GM10248 (cell line): Measurements from ENCODE around the gene RNF125.

Experiments used
- CTCF ChIA-PET: fragments of 300-600 bp; sonication (Branson Sonifier 250); formaldehyde crosslinking; extraction: SDS; loops from one replicate; lab custom pipeline; 2021; ENCODE audit warnings: antibody characterized with exemption; lab: Yijun Ruan, JAX
- POLR2A ChIA-PET: fragments of 350-650 bp; sonication (Branson Sonifier 250); formaldehyde crosslinking; extraction: SDS; loops from one replicate; lab custom pipeline; 2020; ENCODE audit warnings: antibody characterized with exemption; lab: Yijun Ruan, JAX
- DNase-seq: peaks from one replicate; pipeline ENCODE4 v3.0.0; 2012; ENCODE audit errors: extremely low spot score
- TF ChIP-seq, protein P1 (sequence below): IDR thresholded peaks from 2 replicates; pipeline ENCODE4 v1.5.1; 2012; ENCODE audit warnings: mild to moderate bottlenecking, low read depth; ENCODE audit errors: extremely low read depth, missing control alignments, control extremely low read depth

RNF125 gene

DNA sequence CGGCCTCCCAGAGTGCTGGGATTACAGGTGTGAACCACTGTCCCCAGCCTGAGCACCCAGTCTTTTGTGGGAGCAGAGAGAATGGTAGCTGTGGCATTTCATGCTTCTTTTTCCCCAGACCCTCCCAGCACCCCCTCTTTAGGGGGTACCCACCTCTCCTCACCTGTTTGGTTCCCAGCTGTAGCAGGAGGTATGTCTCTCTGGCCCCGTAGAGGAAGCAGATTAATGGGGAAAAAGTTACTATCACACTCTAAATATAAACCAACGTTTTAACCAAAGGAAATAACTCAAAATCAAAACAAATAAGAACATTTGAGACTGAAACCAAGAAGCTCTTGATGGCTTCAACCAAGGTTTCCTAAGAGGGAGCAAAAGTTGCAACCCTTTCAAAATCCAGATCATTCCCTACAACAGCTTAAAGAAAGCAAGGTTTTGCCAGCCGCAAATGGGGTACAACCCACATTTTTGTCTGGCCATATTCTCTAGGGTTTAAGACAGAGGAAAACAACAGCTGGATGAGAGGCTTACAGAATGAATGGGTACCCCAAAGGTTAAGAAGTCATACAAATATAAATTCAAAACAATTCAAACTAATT, 8.0 kb downstream of the RNF125 start:
- TF ChIP-seq, protein P1, sequence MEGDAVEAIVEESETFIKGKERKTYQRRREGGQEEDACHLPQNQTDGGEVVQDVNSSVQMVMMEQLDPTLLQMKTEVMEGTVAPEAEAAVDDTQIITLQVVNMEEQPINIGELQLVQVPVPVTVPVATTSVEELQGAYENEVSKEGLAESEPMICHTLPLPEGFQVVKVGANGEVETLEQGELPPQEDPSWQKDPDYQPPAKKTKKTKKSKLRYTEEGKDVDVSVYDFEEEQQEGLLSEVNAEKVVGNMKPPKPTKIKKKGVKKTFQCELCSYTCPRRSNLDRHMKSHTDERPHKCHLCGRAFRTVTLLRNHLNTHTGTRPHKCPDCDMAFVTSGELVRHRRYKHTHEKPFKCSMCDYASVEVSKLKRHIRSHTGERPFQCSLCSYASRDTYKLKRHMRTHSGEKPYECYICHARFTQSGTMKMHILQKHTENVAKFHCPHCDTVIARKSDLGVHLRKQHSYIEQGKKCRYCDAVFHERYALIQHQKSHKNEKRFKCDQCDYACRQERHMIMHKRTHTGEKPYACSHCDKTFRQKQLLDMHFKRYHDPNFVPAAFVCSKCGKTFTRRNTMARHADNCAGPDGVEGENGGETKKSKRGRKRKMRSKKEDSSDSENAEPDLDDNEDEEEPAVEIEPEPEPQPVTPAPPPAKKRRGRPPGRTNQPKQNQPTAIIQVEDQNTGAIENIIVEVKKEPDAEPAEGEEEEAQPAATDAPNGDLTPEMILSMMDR: no peak
- no peak for DNase-seq
- POLR2A ChIA-PET: no interaction called here
- CTCF ChIA-PET: interaction anchor here (1.4 kb wide), 3 partner anchors 10 to 179 kb away, joined by 3 read pairs; no protein-coding TSS in a partner anchor

DNA sequence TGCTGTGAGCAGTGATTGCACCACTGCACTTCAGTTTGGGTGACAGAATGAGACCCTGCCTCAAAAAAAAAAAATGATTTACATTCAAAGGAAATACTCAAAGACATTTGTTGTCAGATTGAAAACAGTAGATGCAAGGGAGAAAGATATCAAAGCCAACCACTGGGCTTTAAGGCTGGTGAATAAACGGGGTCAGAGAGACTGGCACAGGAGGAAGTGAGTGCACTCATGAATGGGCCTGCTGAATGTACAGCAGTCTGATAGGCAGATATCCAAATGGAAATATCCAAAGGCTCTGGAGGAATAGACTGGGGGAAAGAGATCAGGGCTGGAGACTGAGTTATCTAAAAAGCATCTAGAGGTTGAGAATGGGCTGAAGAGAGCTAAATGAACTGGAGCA, 10.9 kb downstream of the RNF125 start:
- POLR2A ChIA-PET: no interaction called here
- TF ChIP-seq, protein P1: no peak
- DNase-seq: no peak
- CTCF ChIA-PET: interaction anchor here (1.3 to 2.9 kb wide), 2 partner anchors 10 to 14 kb away, joined by 3 to 9 read pairs; no protein-coding TSS in a partner anchor

DNA sequence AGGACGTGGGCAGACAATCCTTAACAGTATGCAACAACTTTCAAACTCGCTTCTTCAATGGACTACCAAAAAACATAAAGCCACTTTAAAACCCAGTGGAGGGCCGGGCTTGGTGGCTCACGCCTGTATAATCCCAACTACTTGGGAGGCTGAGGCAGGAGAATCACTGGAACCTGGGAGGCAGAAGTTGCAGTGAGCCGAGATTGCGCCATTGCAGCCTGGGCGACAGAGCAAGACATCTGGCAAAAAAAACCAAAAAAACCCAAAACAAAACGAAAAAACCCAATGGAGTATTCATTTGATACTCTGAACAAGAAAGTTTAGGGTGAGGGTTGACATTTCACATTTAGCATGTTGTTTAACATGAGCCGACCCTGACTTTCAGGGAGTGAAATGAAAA, 14.0 kb downstream of the RNF125 start:
- ChIA-PET POLR2A (no interaction called here), CTCF (no interaction called here)
- TF ChIP-seq, protein P1: no peak
- no peak for DNase-seq

DNA sequence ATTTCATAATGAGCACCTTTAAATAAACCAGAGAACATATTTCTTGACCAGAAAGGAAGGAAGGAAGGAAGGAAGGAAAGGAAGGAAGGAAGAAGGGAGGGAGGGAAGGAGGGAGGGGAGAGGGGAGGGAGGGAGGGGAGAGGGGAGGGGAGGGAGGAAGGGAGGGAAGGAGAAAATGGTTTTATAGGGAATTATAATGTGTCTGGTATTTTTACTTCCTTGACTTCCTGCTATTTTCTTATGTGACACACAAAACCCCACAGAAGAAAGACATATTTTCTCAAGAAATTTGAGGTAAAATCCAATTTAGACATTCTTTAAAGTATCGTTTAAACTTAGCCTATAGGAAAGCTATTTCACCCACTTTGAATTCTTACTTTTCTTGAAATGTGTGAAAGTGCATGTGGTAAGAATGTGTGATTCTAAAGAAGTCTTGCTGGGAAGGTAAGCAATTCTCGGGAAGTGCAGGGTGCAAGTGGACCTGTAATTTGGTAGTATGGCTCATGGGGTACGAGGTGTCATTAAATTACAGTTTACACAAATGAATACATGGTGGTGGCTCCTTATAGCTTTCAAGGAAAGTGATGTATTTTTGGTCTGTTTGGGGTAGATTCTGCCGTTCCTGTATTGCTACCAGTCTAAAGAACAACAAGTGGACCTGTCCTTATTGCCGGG, 18.0 kb downstream of the RNF125 start:
- POLR2A ChIA-PET: no interaction called here
- TF ChIP-seq, protein P1: no peak

DNA sequence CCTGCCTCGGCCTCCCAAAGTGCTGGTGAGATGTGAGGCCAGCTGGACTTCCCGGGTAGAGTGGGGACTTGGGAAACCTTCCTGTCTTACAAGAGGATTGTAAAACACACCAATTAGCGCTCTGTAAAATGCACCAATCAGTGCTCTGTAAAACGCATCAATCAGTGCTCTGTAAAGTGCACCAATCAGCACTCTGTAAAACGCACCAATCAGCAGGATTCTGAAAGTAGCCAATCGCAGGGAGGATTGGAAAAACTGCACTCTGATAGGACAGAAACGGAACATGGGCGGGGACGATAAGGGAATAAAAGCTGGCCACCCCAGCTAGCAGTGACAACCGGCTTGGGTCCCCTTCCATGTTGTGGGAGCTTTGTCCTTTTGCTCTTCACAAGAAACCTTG, 19.0 kb downstream of the RNF125 start:
- POLR2A ChIA-PET: no interaction called here
- no peak for DNase-seq
- CTCF ChIA-PET: interaction anchor here (1.0 to 1.7 kb wide), 2 partner anchors 13 to 16 kb away, joined by 3 to 6 read pairs; no protein-coding TSS in a partner anchor
- TF ChIP-seq, protein P1: no peak

More for the DNA sequence above, 18.0 kb downstream of the RNF125 start:
- DNase-seq: no peak
- CTCF ChIA-PET: interaction anchor here (1.2 kb wide), 1 partner anchor 9 kb away, joined by 3 read pairs; no protein-coding TSS in a partner anchor

DNA sequence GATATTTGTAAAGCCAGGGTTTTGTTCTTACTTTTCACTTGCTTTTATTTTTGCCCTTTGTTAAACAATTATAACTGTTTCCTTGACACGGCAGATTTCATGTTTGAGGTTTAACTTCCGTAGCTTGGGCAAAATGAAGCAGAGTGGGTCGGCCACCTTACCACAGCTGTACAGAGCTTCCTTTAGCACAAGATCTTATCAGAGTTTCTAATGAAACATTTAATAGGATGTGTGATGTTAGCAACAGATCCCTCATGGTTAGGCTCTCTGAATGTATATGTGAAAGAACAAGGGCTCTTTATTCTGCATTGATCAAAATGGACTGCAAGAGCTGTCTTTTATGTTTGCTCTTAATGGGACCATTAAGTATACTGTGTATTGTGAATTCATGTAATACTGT, 22.3 kb downstream of the RNF125 start:
- ChIA-PET CTCF (interaction anchor here (0.8 kb wide), 1 partner anchor 9 kb away, joined by 5 read pairs; no protein-coding TSS in a partner anchor), POLR2A (no interaction called here)
- DNase-seq: no peak
- TF ChIP-seq, protein P1: no peak
